ENCODE data around the gene CCDC3. TPM values are rescaled to one million over a fixed set of nuclear protein-coding genes. Genes with fewer than 3 reads are reported as not detected.

The CCDC3 gene
- total RNA-seq, 1 donor from 2014 or later = 0.13 TPM

DNA sequence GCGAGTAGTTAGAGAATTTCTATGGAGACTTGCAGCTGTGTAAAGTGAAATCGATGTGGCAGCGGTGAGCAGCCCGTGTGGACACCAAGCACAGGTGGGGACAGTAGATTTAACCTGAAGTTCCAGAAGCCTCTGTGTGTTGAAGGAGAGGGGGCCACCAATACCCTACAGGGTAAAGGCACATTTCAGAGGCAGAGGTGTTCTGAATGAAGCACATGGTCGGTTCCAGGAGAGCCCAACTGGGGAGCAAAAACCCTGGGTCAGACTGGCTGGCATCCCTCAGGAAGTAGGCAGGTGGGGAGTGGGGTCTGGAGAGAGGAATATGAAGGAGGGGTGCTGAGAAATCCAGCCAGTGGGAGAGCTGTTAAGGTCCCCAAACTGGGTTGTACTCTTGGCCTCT, 76.6 kb downstream of the CCDC3 start:
- no peak for DNase-seq (ENCODE audit: low read depth in 2 of 2)

DNA sequence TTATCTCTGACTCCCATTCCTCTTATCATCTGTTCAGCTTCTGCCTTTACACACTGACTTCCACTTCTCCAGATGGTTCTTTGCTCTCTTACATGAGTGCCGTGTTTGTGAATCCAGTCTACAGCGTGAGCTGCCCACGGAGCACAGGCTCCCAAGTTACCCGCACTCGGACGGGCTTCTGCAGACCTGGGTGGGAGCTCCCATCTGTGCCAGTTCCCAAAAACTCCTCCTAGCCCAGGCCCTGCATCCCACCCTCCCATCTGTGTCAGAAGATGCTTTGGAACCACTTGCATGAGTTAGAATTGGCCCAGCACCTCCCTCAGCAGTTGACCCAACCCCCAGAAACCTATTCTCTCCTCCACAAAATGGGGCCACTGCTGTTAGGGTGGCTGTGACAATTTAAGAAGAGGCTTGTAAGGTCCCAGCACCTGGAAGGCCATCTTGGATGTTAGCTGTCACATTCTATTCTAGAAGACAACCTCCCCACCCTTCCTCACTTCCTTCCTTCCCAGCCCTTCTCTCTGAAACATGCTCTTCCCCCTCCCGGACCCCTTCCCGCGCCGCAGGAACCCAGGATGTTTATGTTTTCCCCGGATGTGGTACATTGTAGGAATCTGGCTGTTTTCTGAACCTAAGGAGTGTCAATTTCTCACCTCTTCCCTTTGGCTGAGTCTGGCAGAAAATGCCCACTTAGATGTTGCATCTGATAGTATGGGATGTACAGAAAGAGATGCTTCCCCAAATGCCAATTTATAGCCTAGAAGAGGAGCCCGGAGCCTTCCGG, 79.2 kb downstream of the CCDC3 start:
- DNase-seq (ENCODE audit: low read depth in 2 of 2) = no peak

DNA sequence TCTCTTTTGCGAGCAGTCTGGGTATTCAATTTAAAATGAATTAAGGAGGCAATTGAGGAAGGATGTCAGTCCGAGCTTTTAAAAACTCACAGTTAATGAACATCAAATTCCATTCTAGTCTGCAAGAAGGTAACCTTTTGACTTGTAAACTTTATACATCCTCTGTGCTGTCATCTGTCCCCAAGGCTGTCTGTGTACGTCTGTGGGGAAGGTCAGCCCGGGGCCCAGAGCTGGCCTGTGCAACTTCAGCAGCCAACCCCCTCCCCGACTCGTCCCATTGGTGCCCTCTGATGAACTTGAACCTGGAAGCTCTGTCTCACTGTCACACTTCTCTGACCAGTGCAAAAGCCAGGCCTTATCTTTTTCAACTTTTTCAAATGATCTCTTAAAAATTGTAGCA, 80.3 kb downstream of the CCDC3 start:
- DNase-seq (ENCODE audit: low read depth in 2 of 2) = no peak

DNA sequence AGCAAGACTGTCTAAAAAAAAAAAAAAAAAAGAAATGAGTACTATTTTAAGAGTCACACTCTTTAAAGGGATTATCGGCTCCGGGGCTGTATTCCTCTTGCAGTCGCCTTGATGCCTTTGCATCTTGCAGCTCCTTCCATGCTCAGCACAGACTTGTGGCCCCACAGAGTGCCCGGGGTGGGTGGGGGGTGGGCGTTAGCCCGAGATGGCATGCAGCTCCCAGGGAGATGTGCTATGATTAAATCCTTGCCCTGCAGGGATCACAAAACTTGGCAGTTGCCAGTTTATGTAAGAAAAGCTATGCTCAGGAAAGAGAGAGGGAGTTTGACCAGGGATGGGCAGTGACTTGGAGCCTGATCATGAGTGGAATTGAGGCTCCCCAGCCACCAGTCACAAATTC, 81.9 kb downstream of the CCDC3 start:
- no peak for DNase-seq (ENCODE audit: low read depth in 2 of 2)

DNA sequence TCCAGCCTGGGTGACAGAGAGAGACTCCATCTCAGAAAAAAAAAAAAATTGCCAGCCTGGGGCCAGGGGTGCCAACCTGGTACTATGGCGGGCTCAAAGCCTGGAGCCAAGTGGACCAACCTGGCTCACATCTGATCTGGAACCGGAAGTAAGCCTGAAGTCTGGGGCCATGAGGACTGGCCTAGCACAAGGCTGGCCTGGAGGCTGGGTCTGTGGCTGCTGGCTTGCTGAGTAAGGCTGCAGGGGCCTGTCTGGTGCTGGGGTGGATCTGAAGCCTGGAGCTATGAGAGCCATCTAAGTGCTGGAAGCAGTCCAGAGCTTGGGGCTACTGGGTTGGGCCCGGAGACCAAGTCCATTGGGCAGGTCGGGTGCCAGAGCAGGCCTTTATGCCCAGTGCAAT, 84.9 kb downstream of the CCDC3 start:
- no peak for DNase-seq (ENCODE audit: low read depth in 2 of 2)

DNA sequence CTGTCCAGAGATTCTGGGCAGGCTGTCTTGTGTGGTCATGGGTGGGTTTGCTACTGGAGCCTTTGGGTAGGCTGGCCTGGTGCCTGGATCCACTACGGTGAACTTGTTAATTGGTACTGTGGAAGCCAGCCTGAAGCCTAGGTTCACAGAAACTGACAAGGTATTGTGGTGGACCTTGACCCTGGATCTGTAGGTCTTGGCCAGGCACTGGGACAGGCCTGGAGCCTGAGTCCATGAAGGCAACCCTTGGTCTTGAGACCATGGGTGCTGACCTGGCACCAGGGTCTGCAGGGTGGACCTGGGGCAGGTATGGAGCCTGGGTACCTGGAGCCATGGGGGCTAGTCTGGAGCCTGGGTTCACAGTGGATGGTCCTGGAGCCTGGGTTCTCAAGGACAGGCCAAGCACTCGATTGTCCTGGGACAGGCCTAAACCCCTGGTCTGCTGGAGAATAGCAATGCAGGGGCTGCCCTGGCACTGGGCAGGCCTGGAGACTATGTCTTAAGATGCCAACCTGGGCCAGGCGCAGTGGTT, 85.8 kb downstream of the CCDC3 start:
- DNase-seq (ENCODE audit: low read depth in 2 of 2) = no peak

DNA sequence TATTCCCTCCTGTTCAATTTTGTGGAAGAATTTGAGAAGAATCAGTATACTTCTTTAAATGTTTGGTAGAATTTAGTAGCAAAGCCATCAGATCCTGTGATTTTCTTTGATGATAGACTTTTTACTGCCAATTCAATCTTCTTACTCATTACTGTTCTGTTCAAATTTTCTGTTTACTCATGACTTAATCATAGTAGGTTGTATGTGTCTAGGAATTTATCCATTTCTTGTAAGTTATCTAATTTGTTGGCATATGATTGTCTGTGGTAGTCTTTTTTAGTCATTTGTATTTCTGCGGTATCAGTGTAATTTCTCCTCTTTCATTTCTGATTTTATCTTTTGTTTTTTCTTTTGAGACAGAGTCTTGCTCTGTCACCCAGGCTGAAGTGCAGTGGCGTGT, 87.4 kb downstream of the CCDC3 start:
- no peak for DNase-seq (ENCODE audit: low read depth in 2 of 2)

DNA sequence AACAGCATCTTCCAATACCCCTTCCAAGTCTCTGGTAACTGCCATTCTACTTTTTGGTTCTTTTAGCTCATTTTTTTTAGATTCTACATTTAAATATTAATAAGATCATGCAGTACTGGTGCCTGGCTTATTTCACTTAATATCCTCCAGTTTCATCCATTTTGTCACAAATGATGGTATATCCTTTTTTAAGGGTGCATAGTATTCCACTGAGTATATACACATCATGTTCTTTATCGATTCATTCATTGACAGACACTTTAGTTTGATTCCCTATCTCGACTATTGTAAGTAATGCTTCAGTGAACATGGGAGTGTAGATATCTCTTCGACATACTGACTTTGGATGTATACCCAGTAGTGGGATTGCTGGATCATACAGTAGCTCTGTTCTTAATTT, 89.7 kb downstream of the CCDC3 start:
- no peak for DNase-seq (ENCODE audit: low read depth in 2 of 2)

DNA sequence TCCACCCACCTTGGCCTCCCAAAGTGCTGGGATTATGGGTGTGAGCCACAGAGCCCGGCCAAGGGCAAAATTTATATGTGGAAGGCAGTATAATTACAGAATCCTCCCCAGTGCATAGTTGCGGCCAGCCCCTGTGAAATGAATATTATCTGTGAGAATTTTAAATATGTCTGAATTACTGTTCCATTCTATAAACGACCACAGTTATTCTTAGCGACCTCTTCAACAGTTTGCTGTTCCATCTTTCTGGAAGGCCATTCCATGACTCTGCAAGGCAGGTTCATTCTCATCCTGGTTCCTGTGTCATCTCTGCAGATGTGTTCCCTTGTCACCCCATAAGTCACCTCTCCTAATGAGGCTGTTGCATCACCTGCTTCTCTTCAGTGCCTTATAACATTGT, 90.7 kb downstream of the CCDC3 start:
- no peak for DNase-seq (ENCODE audit: low read depth in 2 of 2)

DNA sequence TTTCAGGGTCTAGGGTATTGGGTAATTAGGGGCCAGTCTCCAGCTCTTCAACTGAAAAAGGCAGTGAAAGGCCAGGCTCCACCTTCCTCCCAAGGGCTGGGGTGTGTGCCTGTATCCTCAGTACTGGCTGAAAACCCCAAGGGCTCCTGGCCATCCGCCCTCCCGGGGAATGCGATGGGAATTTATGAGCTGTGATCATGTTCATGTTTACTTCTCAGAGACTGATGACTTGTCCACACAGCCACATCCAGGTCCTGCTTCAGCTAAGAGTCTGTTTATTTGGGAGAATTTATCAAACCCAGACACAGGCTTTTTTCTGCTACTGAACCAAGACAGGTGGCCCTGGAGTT, 91.7 kb downstream of the CCDC3 start:
- DNase-seq (ENCODE audit: low read depth in 2 of 2) = no peak

DNA sequence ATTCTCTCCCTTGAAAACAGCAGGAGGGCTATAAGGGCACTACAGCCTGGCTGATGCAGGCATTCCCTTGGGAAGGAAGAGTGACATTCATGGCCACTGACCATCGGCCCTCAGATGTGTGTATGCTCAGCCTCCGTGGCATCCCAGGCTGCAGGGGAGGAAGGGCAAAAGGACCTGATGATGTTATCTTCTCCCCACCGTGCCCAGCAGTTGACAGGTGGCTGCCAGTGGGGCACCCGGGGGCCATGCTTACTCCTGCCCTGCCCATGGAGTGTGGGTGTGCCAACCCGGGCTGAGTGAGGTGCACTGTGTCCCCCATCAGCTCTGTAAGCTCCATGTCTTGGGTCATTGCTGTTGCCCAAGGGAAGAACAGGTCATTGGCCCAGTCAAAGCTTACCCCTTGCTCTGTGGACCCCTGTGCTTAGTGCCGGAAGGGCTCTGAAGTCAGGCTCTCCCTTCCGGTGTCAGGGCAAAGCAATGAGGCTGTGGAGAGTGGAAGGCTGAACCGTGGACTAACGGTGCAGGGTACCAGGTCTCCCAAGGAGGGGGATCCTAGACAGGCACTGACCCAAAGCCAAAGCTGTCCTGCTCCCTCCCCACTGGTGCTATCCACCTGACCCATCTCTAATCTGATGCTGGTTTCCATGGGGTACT, 92.2 kb downstream of the CCDC3 start:
- DNase-seq (ENCODE audit: low read depth in 2 of 2) = no peak

DNA sequence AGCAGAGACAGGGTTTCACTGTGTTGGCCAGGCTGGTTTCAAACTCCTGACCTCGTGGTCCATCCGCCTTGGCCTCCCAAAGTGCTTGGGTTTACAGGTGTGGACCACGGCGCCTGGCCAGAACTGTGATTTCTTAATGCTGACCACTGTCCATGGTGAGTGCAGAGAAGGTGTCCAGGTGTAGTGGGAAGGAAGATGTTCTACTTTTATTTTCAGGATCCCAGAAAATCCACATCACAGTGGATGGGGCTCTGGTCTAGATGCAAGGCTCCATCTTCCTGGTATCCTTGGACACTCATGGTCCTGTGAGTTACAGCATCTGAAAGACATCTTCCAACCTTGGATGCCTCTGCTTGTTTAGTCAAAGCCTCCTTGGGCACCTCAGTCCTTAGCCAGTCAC, 92.7 kb downstream of the CCDC3 start:
- no peak for DNase-seq (ENCODE audit: low read depth in 2 of 2)

DNA sequence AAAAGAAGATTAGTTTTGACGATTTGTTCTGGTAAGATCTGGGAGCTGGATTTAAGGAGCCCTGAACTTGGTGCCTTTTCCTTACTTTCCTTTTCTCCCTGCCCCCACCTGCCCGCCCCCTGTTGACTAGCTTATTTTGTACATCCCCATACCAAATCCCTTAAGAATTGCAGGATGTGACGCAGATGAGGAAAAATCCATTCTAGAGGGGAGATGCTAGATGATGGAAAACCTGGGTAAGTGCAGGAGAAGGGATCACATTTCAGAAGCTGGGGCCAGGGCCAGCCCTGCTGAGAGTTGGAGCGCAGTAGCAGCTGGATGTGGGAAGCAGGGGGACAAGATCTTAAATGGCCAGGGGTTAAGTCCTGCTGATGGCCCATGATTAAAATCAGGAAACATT, 93.9 kb downstream of the CCDC3 start:
- peak in 1 of 2 donors; percentile 17 for DNase-seq (ENCODE audit: low read depth in 2 of 2)

DNA sequence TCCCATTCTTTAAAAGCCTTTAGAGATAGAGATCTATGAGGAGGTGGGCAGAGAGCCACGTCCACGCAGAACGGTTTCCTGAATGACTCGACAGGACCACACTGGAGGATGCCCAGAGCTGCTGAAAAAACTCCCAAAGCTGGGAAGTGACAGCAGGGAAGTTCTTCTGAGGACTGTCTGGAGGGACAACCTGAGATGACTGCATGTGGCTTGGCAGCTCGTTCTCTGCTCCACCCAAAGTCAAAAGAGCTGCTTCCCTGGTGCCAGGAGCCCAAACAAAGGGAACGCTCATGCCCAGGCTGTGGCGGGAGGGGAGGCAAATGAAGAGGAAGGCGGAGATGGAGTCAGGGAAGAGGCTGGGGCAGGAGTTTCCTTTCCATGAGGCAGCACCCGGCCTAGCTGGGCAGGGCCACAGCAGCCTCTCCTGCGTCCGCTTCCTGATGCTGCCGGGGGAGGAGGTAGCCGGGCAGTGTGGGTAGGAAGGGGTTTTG, 95.4 kb downstream of the CCDC3 start:
- peak in 1 of 2 donors; percentile 53 for DNase-seq (ENCODE audit: low read depth in 2 of 2)

DNA sequence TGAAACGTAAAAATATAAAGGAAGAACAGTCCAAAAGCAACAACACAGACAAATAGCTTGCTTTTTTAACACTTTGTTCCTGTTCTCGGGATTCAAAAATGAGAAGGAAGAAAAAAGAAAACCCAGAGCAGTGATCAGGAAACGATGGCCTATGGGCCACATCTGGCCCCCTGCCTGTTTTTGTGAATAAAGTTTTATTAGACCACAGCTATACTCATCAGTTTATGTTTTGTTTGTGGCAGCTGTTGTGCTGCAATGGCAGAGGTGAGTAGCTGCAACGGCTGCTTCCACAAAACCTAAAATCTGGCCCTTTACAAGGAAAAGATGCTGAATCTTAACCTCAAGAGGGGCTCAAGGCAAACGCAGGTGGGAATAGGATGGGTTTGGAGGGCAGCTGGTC, 96.4 kb downstream of the CCDC3 start:
- DNase-seq (ENCODE audit: low read depth in 2 of 2) = no peak

DNA sequence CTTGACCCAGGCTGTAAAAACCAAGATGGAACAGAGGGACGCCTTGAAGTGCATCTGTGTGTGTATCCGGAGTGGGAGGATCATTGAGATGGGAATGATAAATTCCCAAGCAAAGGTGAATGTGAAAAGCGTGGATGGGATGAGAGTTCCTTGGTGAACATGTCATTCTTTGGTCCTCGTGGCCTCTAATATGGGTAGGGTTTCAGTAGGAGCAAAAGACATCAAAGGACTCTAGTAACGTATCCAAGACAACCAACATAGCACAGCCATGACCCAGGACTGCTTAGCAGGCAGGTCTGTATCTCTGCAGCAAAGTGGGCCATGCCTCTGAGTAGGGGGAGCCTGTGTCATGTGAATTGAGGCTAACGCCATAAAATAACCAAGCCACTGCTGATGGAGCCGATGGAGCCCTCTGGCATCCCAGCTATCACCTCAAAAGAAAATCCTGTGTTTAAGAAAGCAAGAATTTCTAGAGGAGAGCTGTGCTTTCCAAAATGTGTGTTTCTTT, 98.6 kb downstream of the CCDC3 start:
- DNase-seq (ENCODE audit: low read depth in 2 of 2) = no peak

DNA sequence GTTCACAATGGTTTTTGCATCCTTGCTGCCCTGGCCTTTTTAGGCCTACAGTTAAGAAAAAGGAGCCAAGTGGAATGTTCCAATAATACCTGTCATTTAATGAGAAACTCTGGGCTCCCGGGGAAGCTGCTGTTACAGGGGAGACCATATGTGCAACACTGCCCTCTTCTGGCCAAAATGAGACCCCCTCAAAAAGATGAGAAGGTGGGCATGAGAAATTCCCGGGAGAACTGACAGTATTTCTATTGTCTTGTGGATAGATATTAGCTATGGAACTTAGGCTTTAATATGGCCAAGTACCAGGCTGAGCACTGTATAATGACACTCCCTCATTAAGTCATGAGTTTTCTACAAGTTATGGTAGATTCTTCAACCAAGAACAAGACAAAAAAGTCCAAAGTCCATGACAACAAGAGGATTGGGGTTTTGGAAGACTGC, 99.4 kb downstream of the CCDC3 start:
- DNase-seq (ENCODE audit: low read depth in 2 of 2) = peak; percentile 61 to 74

DNA sequence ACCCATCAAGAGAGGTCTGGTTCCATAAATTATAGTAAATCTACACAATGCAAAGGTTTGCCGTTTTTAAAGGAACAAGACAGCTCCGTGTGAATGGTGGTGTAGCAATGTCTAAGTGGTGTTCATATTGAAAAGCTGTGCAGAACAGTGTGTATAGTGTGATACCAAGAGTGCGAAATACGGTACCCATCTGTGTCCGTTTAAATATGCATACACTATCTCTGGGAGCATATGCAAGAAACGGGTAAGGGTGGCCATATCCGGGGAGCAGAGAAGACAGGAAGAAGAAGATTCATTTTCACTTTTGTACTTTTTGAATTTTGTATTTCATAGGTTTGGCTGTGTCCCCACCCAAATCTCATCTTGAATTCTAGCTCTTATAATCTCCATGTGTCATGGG, 102.0 kb downstream of the CCDC3 start:
- DNase-seq (ENCODE audit: low read depth in 2 of 2) = no peak

DNA sequence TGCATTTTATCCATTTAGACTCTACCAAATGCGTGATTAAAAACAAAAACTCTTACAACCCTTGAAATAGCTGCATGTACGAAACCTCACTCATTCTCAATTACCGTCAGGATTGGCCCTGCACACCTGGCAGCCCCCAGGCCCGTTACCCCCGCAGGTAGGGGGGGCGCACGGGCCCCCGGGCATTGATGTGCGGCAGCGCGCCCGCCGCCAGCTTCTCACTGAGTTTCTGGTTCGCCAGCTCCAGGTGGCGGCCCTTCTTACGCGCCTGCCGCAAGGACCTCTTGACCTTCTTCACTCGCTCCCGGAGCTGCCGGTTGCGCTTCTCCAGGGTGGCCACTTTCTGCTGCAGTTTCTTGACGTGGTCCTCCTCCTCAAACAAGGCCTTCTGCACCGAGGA, 103.2 kb downstream of the CCDC3 start:
- no peak for DNase-seq (ENCODE audit: low read depth in 2 of 2)

DNA sequence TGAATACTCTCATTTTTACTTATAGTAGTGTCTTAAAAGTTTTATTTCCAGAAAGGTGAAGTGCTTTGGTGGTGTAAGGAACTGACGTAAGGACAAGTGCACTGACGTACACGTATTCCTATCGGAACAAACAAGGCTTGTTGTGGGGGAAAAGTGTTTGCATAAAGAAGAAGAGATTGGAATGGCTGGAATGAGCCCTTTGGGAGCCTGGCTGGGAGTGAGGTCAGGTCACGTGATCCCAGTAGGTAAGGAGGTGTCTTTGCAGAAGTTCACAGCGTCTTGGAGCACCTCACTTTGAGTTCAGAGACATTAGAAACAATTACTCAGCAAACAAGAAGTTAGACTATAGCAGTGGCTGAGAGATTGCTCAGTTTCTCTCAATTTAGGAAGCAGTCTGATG, 104.2 kb downstream of the CCDC3 start:
- no peak for DNase-seq (ENCODE audit: low read depth in 2 of 2)

DNA sequence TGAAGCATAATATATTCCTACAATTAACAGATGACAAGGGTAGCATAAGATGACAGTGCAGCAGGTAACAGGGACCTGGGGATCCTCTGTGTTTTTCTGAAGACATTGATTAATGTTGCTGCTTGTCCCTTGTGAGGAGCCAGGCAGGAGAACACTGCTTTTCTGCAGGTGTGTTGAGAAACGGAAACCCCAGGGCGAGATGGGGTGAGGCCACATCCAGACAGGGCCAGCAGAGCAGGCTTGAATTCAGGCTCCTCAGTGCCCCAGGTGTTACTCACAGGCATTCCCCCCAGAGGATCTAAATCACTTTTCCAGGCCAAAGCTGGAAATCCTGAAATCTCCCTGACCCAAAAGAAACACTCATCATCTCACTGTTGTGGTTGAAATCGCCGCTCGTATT, 105.3 kb downstream of the CCDC3 start:
- no peak for DNase-seq (ENCODE audit: low read depth in 2 of 2)

DNA sequence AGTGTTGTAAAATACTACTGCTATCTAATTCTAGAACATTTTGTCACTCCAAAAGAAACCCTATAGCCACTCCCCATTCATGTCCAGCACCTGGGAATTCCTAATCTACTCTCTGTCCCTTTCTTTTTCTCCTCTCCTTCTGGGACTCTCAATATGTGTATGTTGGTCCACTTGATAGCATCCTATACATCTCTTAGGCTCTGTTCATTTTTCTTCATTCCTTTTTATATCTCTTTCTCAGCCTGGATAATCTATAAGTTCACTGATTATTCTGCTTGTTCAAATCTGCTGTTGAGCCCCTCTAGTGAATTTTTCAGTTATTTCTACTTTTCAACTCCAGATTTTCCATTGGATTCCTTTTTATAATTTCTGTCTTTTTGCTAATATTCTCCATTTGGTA, 108.6 kb downstream of the CCDC3 start:
- DNase-seq (ENCODE audit: low read depth in 2 of 2) = no peak

DNA sequence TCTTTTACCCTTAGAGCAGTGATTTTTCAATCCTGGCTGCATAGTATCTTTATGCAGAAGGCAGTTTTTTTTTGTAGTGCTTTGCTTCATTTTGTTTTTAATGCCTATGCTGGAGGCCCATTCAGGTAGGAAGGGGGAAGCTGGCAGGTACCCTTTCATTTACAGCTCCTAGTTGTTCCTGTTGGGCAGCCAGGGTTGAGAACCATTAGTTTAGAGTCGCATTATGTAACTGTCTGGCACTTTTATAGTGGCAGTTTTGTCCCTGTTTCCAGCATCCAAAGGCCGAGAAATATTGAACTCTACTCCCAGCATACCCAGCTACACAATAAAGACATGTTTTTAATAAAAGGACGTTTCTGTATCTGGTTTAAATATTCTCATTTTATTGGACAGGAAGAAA, 110.6 kb downstream of the CCDC3 start:
- no peak for DNase-seq (ENCODE audit: low read depth in 2 of 2)
